ENCODE data around the gene FRMD6. TPM values are rescaled to one million over a fixed set of nuclear protein-coding genes. Genes with fewer than 3 reads are reported as not detected.
A peak's percentile ranks its signal among the peaks of the same experiment; 100 is the strongest.

Gene FRMD6
- total and polyA plus RNA-seq, 4 donors: 3.2 to 27.2 (median 8.6) TPM

DNA sequence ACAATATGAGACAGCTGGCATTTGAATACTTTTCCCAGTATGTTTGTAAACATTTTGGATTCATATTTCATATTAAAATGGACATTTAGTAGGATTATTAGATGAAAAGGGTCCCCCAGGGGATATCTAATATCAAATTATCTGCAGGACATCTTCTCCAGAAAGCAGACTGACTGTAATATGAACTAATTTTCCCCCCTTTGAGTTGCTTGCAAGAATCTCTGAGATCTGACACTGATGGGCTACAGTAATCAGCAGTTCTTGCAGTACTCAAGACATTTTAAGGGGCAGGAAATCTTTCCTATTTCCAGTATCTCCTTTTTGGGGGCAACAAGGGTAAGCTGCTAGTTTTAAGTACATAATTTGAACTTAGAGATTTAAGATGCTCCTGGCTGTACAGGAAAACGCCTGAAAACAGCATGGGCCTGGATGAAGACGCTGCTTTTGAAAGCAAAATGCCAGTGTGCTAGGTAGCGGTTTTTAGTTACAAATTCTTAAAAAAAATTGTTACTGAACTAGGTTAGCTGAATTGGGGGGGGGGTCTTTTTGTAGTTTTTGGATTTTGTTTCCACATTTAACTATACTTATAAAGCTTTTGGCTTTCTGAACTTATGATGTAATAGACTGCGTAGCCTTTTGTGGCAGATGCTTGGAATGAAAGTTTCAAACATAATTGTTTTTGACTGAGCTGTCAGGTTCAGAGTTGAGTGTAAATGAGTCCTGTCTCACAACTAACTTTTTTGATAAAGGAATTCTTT lies 2.2 kb downstream of the FRMD6 start:
- no peaks in the 10 kb centered on the region for H3K27me3 ChIP-seq (ENCODE audit: control insufficient read depth in 3 of 3, insufficient read depth in 3 of 3, low read length in 2 of 3)
- 69 to 83% methylated on average over 4 of the region's 4 CpGs for WGBS, 2 donors
- H3K27ac ChIP-seq (ENCODE audit: low read depth in 1 of 2, low read length in 1 of 2): peak overlapping the region in 1 of 2 donors; percentile 61
- DNase-seq (peak in 2 of 3 donors; percentile 44 to 47), ATAC-seq (ENCODE audit: insufficient read depth, low FRiP score) (no peak)
- peak overlapping the region in 1 of 2 donors; percentile 72 for H3K9ac ChIP-seq (ENCODE audit: insufficient read depth in 1 of 2, low read length in 2 of 2)
- peaks cover 0 to 50% (median 0%) of the 10 kb centered on the region in 5 donors for H3K4me1 ChIP-seq (ENCODE audit: control insufficient read depth in 5 of 5, insufficient read depth in 5 of 5, low read length in 5 of 5)
- H3K36me3 ChIP-seq (ENCODE audit: control insufficient read depth in 4 of 4, insufficient read depth in 4 of 4, low read length in 4 of 4): no peaks in the 10 kb centered on the region
- TF ChIP-seq, protein P1, sequence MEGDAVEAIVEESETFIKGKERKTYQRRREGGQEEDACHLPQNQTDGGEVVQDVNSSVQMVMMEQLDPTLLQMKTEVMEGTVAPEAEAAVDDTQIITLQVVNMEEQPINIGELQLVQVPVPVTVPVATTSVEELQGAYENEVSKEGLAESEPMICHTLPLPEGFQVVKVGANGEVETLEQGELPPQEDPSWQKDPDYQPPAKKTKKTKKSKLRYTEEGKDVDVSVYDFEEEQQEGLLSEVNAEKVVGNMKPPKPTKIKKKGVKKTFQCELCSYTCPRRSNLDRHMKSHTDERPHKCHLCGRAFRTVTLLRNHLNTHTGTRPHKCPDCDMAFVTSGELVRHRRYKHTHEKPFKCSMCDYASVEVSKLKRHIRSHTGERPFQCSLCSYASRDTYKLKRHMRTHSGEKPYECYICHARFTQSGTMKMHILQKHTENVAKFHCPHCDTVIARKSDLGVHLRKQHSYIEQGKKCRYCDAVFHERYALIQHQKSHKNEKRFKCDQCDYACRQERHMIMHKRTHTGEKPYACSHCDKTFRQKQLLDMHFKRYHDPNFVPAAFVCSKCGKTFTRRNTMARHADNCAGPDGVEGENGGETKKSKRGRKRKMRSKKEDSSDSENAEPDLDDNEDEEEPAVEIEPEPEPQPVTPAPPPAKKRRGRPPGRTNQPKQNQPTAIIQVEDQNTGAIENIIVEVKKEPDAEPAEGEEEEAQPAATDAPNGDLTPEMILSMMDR (IDR thresholded peaks at IDR 0.05; ENCODE audit: control extremely low read depth, extremely low read depth): no peak
- H3K9me3 ChIP-seq (ENCODE audit: control insufficient read depth in 4 of 4, insufficient read depth in 3 of 4, low read length in 3 of 4): no peaks in the 10 kb centered on the region
- no peak overlapping the region for H3K4me3 ChIP-seq

DNA sequence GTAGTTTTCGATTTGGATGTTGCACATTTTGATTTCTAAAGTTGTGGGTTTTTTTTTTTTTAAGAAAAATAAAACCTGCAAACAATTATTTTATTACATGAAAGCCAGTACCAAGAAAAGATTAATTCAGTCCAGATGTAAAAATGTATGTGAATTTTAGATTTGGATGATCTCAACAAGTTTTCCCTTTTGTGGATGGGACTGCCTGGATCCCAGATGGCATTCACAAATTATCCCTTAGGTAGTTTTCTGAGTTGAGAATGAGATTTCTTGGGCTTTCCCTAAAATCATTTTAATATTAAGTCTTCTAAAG lies 2.8 kb downstream of the FRMD6 start:
- no peak overlapping the region for H3K27ac ChIP-seq (ENCODE audit: low read depth in 1 of 2, low read length in 1 of 2)
- WGBS, 2 donors: 68 to 77% methylated on average over 1 of the region's 1 CpG
- H3K36me3 ChIP-seq (ENCODE audit: control insufficient read depth in 4 of 4, insufficient read depth in 4 of 4, low read length in 4 of 4): no peaks in the 10 kb centered on the region
- peak in 1 of 3 donors; percentile 33 for DNase-seq
- H3K9ac ChIP-seq (ENCODE audit: insufficient read depth in 1 of 2, low read length in 2 of 2): no peak overlapping the region
- no peaks in the 10 kb centered on the region for H3K27me3 ChIP-seq (ENCODE audit: control insufficient read depth in 3 of 3, insufficient read depth in 3 of 3, low read length in 2 of 3)
- H3K9me3 ChIP-seq (ENCODE audit: control insufficient read depth in 4 of 4, insufficient read depth in 3 of 4, low read length in 3 of 4): no peaks in the 10 kb centered on the region
- ATAC-seq (ENCODE audit: insufficient read depth, low FRiP score): no peak
- TF ChIP-seq, protein P1 (IDR thresholded peaks at IDR 0.05; ENCODE audit: control extremely low read depth, extremely low read depth): no peak
- peaks cover 0 to 45% (median 2%) of the 10 kb centered on the region in 5 donors for H3K4me1 ChIP-seq (ENCODE audit: control insufficient read depth in 5 of 5, insufficient read depth in 5 of 5, low read length in 5 of 5)
- H3K4me3 ChIP-seq: no peak overlapping the region

DNA sequence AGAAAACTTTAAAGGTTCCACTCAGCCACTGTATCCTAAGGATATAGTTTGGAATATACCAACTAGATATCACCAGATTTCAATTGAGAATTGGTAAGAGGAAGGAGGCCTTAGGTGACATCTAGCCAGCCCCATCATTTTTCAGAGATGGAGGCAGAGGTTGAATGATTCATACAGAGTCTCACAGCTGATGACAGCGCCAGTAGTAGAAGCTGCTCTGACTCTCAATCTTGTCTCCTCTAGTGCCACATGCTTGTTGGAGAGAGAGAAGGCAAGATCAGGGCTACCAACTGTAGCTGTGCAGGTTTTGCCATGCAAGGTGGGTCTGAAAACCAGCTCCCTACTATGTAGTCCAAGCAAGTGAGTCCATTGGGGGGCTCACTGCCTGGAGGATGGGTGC lies 6.1 kb downstream of the FRMD6 start:
- no peak for DNase-seq
- TF ChIP-seq, protein P1 (IDR thresholded peaks at IDR 0.05; ENCODE audit: control extremely low read depth, extremely low read depth): no peak
- ATAC-seq (ENCODE audit: insufficient read depth, low FRiP score): no peak
- Histone ChIP-seq H3K9ac (ENCODE audit: insufficient read depth in 1 of 2, low read length in 2 of 2) (no peak overlapping the region), H3K36me3 (ENCODE audit: control insufficient read depth in 4 of 4, insufficient read depth in 4 of 4, low read length in 4 of 4) (no peaks in the 10 kb centered on the region), H3K27me3 (ENCODE audit: control insufficient read depth in 3 of 3, insufficient read depth in 3 of 3, low read length in 2 of 3) (no peaks in the 10 kb centered on the region), H3K4me1 (ENCODE audit: control insufficient read depth in 5 of 5, insufficient read depth in 5 of 5, low read length in 5 of 5) (peaks cover 0 to 35% (median 3%) of the 10 kb centered on the region in 5 donors), H3K4me3 (no peak overlapping the region), H3K9me3 (ENCODE audit: control insufficient read depth in 4 of 4, insufficient read depth in 3 of 4, low read length in 3 of 4) (no peaks in the 10 kb centered on the region), H3K27ac (ENCODE audit: low read depth in 1 of 2, low read length in 1 of 2) (no peak overlapping the region)
- WGBS, 2 donors: 91 to 96% methylated on average over 1 of the region's 1 CpG
